Activated CD8-positive, alpha-beta memory T cell treated with anti-CD3 and anti-CD28 coated beads, Interleukin-2, amount 10 ng/mL, durations not matched to agents 7 days and 5 days (primary cell): ENCODE data around the gene SEMA6A. TPM values are rescaled to one million over a fixed set of nuclear protein-coding genes. Genes with fewer than 3 reads are reported as not detected.

Experiments used
- ATAC-seq: fragments of 150-1000 bp; cut with Tn5 transposase; one replicate; pipeline ENCODE4 v1.10.0; 2021; ENCODE audit warnings: moderate library complexity
- CTCF ChIA-PET: fragments of 350-600 bp; sonication (Branson Sonifier 250); formaldehyde crosslinking; loops from one replicate; lab custom pipeline; 2021; ENCODE audit warnings: antibody characterized with exemption; lab: Charles Lee
- DNase-seq: peaks from one replicate; pipeline ENCODE4 v3.0.0-alpha.2; 2020
- H3K27ac Mint-ChIP-seq: one replicate; pipeline ENCODE4 v1.8.0; 2021; ENCODE audit warnings: mild to moderate bottlenecking, mixed read lengths
- H3K27me3 Mint-ChIP-seq: one replicate; pipeline ENCODE4 v1.8.0; 2021; ENCODE audit warnings: mixed read lengths
- H3K36me3 Mint-ChIP-seq: one replicate; pipeline ENCODE4 v1.8.0; 2021; ENCODE audit warnings: mild to moderate bottlenecking, mixed read lengths
- H3K4me1 Mint-ChIP-seq: one replicate; pipeline ENCODE4 v1.8.0; 2021; ENCODE audit warnings: mixed read lengths
- H3K4me3 Mint-ChIP-seq: one replicate; pipeline ENCODE4 v1.8.0; 2021; ENCODE audit warnings: mild to moderate bottlenecking, moderate library complexity, mixed read lengths
- H3K9me3 Mint-ChIP-seq: one replicate; pipeline ENCODE4 v1.8.0; 2022; ENCODE audit warnings: low read depth, mixed read lengths
- total RNA-seq, 2 experiments: library from RNA; stranded (reverse); gene quantifications; one replicate each; pipeline ENCODE4 v1.2.3, GENCODE V29; 2021

The SEMA6A gene
- total RNA-seq, 2 experiments from 2014 or later = 0.40 TPM; not detected in 1

GRCh38 chr5:116585227-116585626 lies 10.6 kb upstream of the SEMA6A start:
- H3K27me3 Mint-ChIP-seq = peaks cover 32% of the 10 kb centered on the region
- DNase-seq (no peak), ATAC-seq (no peak)
- CTCF ChIA-PET = no interaction called here
- H3K9me3 Mint-ChIP-seq = no peaks in the 10 kb centered on the region
- H3K4me3 Mint-ChIP-seq = no peak overlapping the region
- no peaks in the 10 kb centered on the region for H3K4me1 Mint-ChIP-seq
- H3K36me3 Mint-ChIP-seq = no peaks in the 10 kb centered on the region
- H3K27ac Mint-ChIP-seq = no peak overlapping the region

DNA sequence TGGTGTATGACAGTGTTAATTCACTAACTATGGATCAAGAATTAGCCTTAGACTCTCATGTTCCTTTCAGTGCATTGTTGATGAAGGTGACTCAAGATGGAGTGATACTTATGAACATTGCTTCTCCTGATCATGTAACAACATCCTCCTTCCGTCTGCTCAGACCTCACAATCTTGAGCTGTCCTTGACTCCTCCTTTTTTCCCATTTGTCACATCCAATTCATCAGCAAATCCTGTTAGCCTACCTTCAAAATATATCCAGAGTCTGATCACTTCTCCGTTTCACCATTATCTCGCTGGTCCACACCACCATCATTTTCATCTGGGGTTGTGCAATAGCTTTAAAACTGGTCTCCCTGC lies 9.2 kb upstream of the SEMA6A start:
- Mint-ChIP-seq H3K9me3 (no peaks in the 10 kb centered on the region), H3K27ac (no peak overlapping the region), H3K36me3 (no peaks in the 10 kb centered on the region), H3K27me3 (peaks cover 40% of the 10 kb centered on the region), H3K4me3 (no peak overlapping the region), H3K4me1 (no peaks in the 10 kb centered on the region)
- CTCF ChIA-PET = no interaction called here
- ATAC-seq (no peak), DNase-seq (no peak)

GRCh38 chr5:116583085-116583861 lies 8.7 kb upstream of the SEMA6A start:
- H3K4me1 Mint-ChIP-seq = no peaks in the 10 kb centered on the region
- CTCF ChIA-PET = no interaction called here
- no peak overlapping the region for H3K4me3 Mint-ChIP-seq
- no peak for ATAC-seq
- no peak for DNase-seq
- H3K9me3 Mint-ChIP-seq = no peaks in the 10 kb centered on the region
- H3K27ac Mint-ChIP-seq = no peak overlapping the region
- H3K36me3 Mint-ChIP-seq = no peaks in the 10 kb centered on the region
- H3K27me3 Mint-ChIP-seq = peaks cover 44% of the 10 kb centered on the region

DNA sequence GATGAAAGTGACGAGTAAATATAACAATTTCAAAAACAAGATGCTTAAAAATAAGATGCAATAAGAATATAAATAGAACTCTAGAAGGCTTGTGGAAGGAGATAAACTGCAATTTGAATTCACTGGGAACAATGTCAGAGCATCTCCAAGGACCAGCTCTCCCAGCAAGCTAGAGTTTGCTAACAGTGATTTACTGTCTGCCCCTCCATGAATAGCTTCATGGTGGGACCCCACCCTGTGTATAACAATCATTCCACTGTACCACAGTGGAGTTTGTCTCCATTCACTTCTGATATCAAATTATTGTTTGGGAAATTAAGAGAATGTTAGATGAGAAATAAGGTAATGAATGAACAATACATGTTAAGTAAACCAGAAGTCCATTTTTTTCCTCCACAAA lies 7.3 kb upstream of the SEMA6A start:
- no peaks in the 10 kb centered on the region for H3K9me3 Mint-ChIP-seq
- peaks cover 6% of the 10 kb centered on the region for H3K4me1 Mint-ChIP-seq
- no peak overlapping the region for H3K27ac Mint-ChIP-seq
- CTCF ChIA-PET = no interaction called here
- ATAC-seq = no peak
- peaks cover 57% of the 10 kb centered on the region for H3K27me3 Mint-ChIP-seq
- no peak for DNase-seq
- H3K4me3 Mint-ChIP-seq = no peak overlapping the region
- H3K36me3 Mint-ChIP-seq = no peaks in the 10 kb centered on the region

DNA sequence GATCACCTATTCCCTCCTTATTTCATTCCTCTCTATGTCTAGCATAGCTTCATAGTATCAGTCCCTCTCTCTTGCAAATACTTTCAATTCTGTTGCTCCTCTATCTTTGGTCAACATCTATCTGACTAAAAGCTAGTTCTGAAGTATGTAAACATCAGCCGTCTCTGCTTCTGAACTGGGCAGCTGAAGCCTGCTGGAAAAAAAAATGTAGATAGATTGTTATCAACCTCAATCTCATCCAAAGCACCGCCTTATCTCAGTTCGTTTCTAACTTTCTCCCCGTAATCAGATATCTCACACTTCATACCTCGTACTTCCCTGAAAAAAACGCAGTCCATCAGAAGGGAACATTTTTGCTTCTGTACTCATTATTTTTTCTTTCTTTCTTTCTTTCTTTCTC lies 4.5 kb upstream of the SEMA6A start:
- CTCF ChIA-PET = no interaction called here
- no peak overlapping the region for H3K27ac Mint-ChIP-seq
- no peak overlapping the region for H3K4me3 Mint-ChIP-seq

GRCh38 chr5:116578676-116579075 lies 4.1 kb upstream of the SEMA6A start:
- ATAC-seq (no peak), DNase-seq (no peak)
- no peaks in the 10 kb centered on the region for H3K9me3 Mint-ChIP-seq
- H3K36me3 Mint-ChIP-seq = peaks cover 1% of the 10 kb centered on the region
- no peak overlapping the region for H3K4me3 Mint-ChIP-seq
- H3K27ac Mint-ChIP-seq = no peak overlapping the region
- peaks cover 22% of the 10 kb centered on the region for H3K4me1 Mint-ChIP-seq
- H3K27me3 Mint-ChIP-seq = peaks cover 73% of the 10 kb centered on the region
- CTCF ChIA-PET = no interaction called here

More for the DNA sequence above, 4.5 kb upstream of the SEMA6A start:
- H3K4me1 Mint-ChIP-seq = peaks cover 20% of the 10 kb centered on the region
- ATAC-seq (no peak), DNase-seq (no peak)
- peaks cover 73% of the 10 kb centered on the region for H3K27me3 Mint-ChIP-seq
- no peaks in the 10 kb centered on the region for H3K9me3 Mint-ChIP-seq
- H3K36me3 Mint-ChIP-seq = peaks cover 1% of the 10 kb centered on the region

DNA sequence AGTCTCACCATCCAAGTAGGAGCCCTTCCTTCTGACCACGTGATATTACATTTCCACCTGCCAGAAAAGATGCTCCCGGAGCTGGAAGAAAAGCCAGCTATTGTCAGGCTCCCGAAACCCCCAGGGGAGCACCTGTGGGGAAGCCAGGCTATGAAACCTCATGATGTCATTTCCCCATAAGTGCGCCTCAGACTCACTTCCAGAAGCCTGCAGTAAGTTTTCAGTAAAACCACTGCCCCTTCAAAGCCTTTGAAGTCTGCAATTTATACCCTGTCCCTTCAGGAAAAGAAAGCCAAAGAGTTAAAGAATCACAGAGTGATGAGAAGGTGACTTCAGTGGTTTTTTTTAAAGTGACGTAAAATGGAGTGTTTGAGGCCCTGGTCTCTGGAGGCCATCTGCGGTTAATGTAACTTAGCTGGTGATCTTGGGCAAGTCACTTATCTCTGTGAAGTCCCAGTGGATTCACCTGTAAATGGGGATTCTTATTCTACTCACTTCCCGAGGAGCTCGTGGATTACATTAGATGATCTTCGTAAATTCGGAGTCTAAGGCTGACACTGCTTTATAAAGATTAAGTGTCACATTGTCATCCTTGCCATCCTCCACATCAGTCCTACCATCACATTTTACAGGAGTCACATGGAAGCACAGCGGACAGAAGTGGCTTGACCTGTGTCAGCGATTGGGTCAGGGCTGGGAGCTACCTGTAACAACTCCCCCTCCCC lies 2.6 kb upstream of the SEMA6A start:
- no peak for DNase-seq
- no peaks in the 10 kb centered on the region for H3K9me3 Mint-ChIP-seq
- H3K36me3 Mint-ChIP-seq = peaks cover 1% of the 10 kb centered on the region
- CTCF ChIA-PET = interaction anchor here (1.6 kb wide), 1 partner anchor 31 kb away, joined by 3 read pairs; no protein-coding TSS in a partner anchor
- H3K27ac Mint-ChIP-seq = no peak overlapping the region
- peak; percentile 17 for ATAC-seq
- peaks cover 82% of the 10 kb centered on the region for H3K27me3 Mint-ChIP-seq
- H3K4me3 Mint-ChIP-seq = no peak overlapping the region
- H3K4me1 Mint-ChIP-seq = peaks cover 27% of the 10 kb centered on the region

- peak overlapping the region; percentile 41 for H3K4me3 Mint-ChIP-seq
Measured at GRCh38 chr5:116576053-116576713, 1.6 kb upstream of the SEMA6A start.

DNA sequence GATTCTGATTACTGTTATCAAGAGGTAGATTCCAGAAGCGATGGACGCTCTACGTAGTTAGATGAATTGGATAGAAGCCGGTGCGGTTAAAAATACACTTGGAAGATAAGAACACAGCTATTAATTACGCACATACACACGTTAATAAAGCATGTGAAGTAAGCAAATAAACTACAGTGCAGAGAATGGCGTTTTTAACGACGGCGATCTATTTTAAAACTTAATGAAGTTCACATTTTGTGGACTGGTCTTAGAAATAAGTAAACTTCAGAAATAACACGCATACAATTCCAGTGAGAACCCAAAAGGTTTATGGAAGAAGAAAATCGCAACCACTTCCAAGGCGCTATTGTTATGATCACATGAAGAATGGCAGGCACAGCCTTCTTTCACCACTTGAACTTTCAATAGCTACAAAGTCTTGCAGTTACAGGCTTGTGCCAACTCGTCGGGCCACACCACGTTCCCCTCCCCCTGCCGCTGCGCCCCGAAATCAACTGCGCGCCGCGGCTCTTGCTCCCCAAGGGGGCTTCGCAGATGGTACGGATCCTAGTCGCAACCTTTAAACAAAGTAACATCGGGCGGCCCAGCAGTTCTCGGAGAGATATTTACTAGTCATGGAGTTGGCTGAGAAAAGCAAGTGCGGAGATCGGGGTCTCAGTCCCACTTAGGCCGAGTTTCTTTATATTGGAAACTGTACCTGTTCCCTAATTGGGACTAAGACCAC lies 866 bp upstream of the SEMA6A start:
- CTCF ChIA-PET = interaction anchor here (1.0 to 1.6 kb wide), 3 partner anchors 11 to 30 kb away, joined by 3 to 5 read pairs (median 3); no protein-coding TSS in a partner anchor

More at GRCh38 chr5:116576053-116576713, 1.6 kb upstream of the SEMA6A start:
- Mint-ChIP-seq H3K27me3 (peaks cover 85% of the 10 kb centered on the region), H3K36me3 (peaks cover 1% of the 10 kb centered on the region), H3K4me1 (peaks cover 27% of the 10 kb centered on the region), H3K27ac (no peak overlapping the region), H3K9me3 (no peaks in the 10 kb centered on the region)
- CTCF ChIA-PET = interaction anchor here (1.0 to 1.6 kb wide), 3 partner anchors 11 to 30 kb away, joined by 3 to 5 read pairs (median 3); no protein-coding TSS in a partner anchor
- DNase-seq (peak; percentile 52), ATAC-seq (peak; percentile 65)

DNA sequence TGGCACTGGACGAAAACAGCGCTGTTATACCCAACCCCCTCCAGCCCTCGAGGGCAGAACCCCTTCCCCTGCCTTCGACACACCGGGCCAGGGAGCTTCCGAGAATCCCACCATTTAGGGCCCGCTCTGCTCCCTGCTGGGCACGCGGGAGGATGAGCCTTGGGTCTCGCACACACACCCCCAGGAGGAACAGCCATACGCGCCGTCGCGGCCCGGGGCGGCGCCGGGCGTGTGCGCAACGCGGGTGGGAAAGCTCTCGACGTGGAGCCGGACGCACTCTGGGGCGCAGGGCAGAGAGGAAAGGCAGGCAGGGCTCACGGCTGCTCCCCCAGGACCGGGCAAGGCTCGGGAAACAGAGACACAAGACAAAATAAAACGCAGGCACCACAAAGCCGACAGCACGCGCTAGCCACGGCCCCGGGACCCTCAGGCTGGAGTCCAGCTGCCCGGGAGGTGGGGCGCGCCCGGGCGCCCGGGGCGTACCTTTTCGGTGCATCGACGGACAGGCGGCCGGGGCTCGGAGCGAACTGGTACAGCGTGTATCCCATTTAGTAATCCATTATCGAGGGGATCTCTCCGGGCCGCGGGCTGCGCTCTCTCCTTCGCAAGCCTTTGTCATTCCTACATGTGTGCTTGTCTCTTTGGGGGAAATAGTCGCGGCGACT lies 789 bp downstream of the SEMA6A start:
- ATAC-seq = no peak
- CTCF ChIA-PET = no interaction called here
- Mint-ChIP-seq H3K27ac (no peak overlapping the region), H3K4me3 (peak overlapping the region; percentile 66), H3K27me3 (peaks cover 92% of the 10 kb centered on the region), H3K36me3 (peaks cover 1% of the 10 kb centered on the region), H3K9me3 (no peaks in the 10 kb centered on the region), H3K4me1 (peaks cover 27% of the 10 kb centered on the region)
- DNase-seq = no peak

More for the DNA sequence above, 866 bp upstream of the SEMA6A start:
- Mint-ChIP-seq H3K27me3 (peaks cover 87% of the 10 kb centered on the region), H3K36me3 (peaks cover 1% of the 10 kb centered on the region), H3K9me3 (no peaks in the 10 kb centered on the region), H3K4me3 (peak overlapping the region; percentile 41), H3K4me1 (peaks cover 27% of the 10 kb centered on the region), H3K27ac (peak overlapping the region; percentile 6)
- ATAC-seq (no peak), DNase-seq (no peak)

- Mint-ChIP-seq H3K9me3 (no peaks in the 10 kb centered on the region), H3K4me1 (peaks cover 27% of the 10 kb centered on the region), H3K4me3 (no peak overlapping the region), H3K27ac (no peak overlapping the region), H3K36me3 (peaks cover 1% of the 10 kb centered on the region), H3K27me3 (peaks cover 92% of the 10 kb centered on the region)
- ATAC-seq = no peak
- no peak for DNase-seq
- CTCF ChIA-PET = no interaction called here
Measured at GRCh38 chr5:116573279-116573701, 1.3 kb downstream of the SEMA6A start.

- DNase-seq = no peak
- no peak for ATAC-seq
- Mint-ChIP-seq H3K9me3 (no peaks in the 10 kb centered on the region), H3K4me1 (peaks cover 27% of the 10 kb centered on the region), H3K36me3 (peaks cover 1% of the 10 kb centered on the region), H3K4me3 (no peak overlapping the region), H3K27me3 (peaks cover 87% of the 10 kb centered on the region), H3K27ac (no peak overlapping the region)
- CTCF ChIA-PET = no interaction called here
Measured at GRCh38 chr5:116572350-116573278, 2.0 kb downstream of the SEMA6A start.
